GM12872 (cell line): Measurements from ENCODE around the gene ANK2.

ENCODE experiments used
- TF ChIP-seq, protein P1 (sequence below): IDR thresholded peaks from 3 replicates; pipeline ENCODE4 v1.5.1; 2011; ENCODE audit warnings: low read depth, mild to moderate bottlenecking, low read length, moderate library complexity; ENCODE audit not compliant: insufficient read depth

Gene ANK2

DNA sequence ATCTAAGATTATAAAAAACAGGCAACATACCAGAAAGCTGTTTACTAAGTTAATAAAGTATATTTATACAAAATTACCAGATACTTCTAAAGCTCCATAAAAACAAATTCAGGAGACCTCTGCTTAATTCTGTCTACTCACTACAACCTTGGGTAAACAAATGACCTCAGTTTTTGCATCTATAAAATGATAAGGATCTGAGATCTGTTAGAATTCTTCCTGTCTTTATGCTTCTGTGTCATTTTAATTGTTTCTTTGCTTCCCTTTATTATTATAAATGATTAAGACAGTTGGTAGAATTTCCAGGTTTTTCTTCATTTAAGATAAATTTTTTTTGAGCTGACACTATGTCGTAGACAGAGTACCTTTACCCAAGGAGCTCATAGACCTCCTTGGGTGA lies 76.0 kb downstream of the ANK2 start:
- TF ChIP-seq, protein P1, sequence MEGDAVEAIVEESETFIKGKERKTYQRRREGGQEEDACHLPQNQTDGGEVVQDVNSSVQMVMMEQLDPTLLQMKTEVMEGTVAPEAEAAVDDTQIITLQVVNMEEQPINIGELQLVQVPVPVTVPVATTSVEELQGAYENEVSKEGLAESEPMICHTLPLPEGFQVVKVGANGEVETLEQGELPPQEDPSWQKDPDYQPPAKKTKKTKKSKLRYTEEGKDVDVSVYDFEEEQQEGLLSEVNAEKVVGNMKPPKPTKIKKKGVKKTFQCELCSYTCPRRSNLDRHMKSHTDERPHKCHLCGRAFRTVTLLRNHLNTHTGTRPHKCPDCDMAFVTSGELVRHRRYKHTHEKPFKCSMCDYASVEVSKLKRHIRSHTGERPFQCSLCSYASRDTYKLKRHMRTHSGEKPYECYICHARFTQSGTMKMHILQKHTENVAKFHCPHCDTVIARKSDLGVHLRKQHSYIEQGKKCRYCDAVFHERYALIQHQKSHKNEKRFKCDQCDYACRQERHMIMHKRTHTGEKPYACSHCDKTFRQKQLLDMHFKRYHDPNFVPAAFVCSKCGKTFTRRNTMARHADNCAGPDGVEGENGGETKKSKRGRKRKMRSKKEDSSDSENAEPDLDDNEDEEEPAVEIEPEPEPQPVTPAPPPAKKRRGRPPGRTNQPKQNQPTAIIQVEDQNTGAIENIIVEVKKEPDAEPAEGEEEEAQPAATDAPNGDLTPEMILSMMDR, result no peak

DNA sequence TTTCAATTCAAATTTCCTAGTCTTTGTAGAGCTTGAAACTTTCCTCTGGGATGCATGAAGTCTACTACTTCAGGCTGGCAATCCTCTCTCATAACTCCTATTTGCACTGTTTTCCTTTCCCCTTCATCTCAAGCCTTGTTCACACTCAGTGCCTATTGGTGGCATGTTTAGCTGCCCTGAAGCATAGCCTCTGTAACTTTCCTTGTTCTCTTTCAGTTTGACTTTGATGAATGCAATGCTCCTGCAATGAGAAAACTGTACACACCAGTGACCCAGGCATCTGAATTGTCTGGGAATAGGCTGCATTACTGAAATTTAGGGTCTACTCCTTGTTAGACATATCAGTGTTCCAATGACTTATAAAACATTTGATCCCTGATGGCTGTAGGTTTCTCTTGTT lies 81.7 kb downstream of the ANK2 start:
- TF ChIP-seq, protein P1, result no peak

DNA sequence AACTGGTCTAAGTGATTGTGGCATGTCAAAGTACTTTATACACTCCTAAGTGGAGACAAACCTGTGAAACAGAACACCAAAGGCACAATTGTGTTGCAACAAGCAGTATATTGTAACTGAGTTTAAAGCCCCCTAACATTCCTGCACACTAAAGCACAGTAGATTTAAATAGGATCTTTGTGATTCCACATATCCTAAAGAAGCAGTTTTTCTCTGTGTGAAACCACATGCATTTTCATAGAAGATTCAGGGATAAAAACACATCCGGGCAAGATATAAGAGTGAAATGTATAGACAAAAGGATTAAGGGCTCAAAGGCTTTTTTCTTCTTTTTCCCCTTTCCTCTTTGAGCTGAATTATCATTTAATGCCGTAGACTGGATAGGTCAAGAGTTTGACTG lies 82.2 kb downstream of the ANK2 start:
- TF ChIP-seq, protein P1, result no peak

DNA sequence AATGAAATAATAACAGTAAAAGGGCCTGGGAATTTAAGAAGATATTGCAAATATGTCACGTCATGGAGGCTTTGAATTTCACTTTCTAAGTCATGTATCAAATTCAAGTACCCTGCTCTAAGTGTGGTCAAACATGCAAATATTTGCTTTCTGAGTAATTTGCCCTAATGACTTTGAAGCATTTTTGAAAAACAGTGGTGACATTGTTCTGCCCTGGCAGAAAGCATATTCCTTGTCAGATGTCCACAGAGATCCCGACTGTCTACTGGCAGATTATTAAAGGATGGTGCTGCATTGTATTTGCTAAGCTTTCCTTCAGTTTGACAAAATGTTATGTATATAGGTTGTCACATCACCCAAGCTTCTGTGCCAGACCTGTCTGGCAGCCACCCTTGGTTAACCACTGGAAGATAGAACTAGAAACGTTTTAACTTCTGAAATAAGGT lies 92.5 kb downstream of the ANK2 start:
- TF ChIP-seq, protein P1, result no peak

DNA sequence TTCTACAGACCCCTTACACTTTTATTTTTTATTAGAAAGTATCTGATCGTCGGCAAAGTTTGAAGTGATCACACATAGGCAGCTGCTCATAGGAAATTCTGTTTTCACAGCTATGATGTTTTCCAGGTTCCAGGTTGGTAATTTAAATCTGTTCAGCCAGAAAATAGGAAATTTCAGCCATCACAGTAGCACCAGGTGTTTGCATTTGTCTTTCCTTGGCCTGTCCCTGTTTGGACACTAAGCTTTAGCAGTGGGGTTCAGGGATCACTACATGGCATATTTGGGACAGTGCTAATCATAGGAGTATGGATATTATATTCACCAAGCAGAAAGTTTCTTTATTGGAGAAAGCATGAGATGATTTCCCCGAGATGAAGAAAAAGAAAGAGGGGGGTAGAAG lies 92.9 kb downstream of the ANK2 start:
- TF ChIP-seq, protein P1, result no peak

DNA sequence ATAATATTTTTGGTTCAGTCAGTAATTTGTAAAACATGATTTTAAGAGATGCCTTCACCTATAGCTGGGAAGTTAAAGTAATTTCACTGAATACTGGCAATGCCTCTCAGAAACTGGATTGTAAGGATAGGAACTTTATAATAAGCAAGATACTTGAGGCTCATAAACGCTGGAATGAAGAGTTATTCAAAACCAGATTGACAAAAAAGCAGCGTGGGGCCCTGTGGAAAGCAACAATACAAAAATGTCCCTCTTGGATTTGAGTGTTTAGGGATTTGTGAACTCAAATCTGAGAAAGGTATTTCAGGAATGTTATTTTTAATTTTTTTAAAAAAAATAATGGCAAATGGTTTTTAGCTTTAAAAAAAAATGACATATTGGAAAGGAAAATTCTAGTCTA lies 94.6 kb downstream of the ANK2 start:
- TF ChIP-seq, protein P1, result no peak

DNA sequence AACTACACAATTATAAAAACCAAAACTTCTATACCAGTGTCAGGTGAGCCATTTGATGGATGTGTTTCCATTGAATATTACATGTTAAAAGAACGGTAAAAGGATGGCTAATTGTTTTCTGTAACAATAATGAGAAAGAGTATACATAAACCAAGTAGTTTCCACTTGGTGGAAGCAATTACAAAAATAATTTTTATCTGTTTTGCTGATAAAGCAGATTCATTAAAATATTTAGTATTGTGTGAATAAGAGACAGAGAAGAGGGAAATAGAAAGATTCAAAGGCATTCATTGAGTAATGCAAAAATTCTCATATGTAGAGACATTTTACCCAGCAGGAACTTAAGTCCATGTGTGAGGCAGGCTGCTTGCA lies 95.7 kb downstream of the ANK2 start:
- TF ChIP-seq, protein P1, result no peak
